Colonic mucosa (tissue), 4 donors: ENCODE data around the gene FCMR. TPM values are rescaled to one million over a fixed set of nuclear protein-coding genes. Genes with fewer than 3 reads are reported as not detected.

Source experiments
- DNase-seq: peaks from one replicate; pipeline ENCODE4 v3.0.0-alpha.2; 2020
- H3K27ac ChIP-seq: fragments of 200-600 bp; one replicate; pipeline ENCODE4 v1.8.0; 2021
- H3K27me3 ChIP-seq: fragments of 200-600 bp; one replicate; pipeline ENCODE4 v1.8.0; 2021
- H3K36me3 ChIP-seq: fragments of 200-600 bp; one replicate; pipeline ENCODE4 v1.8.0; 2021
- H3K4me1 ChIP-seq: fragments of 200-600 bp; one replicate; pipeline ENCODE4 v1.8.0; 2021; ENCODE audit warnings: mild to moderate bottlenecking
- H3K4me3 ChIP-seq: fragments of 200-600 bp; one replicate; pipeline ENCODE4 v1.8.0; 2021
- H3K9ac ChIP-seq, 2 donors: one replicate each; pipeline ENCODE4 v1.7.0; 2013; ENCODE audit warnings: control low read depth in 2 of 2, low read depth in 2 of 2, low read length in 2 of 2
- H3K9me3 ChIP-seq: fragments of 200-600 bp; one replicate; pipeline ENCODE4 v1.8.0; 2021
- CTCF ChIP-seq: fragments of 200-600 bp; IDR thresholded peaks from one replicate; pipeline ENCODE4 v1.8.0; 2022; ENCODE audit warnings: antibody characterized with exemption, mild to moderate bottlenecking
- intact Hi-C: fragments of 100-400 bp; cut with DNase I; formaldehyde crosslinking; loops from one replicate; pipeline ENCODE4 v1.14.1; 2022
- total RNA-seq, 2 donors: library from RNA; stranded (reverse); fragmentation: NEBNext Ultra II Directional in 1 of 2; extraction: Animal tissue kit (Norgen Biotek cat#: 25700) in 1 of 2; gene quantifications; one replicate each; pipeline ENCODE4 v1.2.1, GENCODE V29; 2021
- donor health status: healthy.
- donor health status: DM: no; HTN: no; CAD: no.
- donor health status: DM: no; HTN: no; CAD: no.

FCMR gene
- total RNA-seq, 2 donors from 2014 or later: 2.3 to 2.7 TPM

GRCh38 chr1:206913766-206914537, 7.8 kb downstream of the FCMR start:
- Histone ChIP-seq H3K4me3 (no peak overlapping the region), H3K27ac (no peak overlapping the region), H3K9me3 (no peaks in the 10 kb centered on the region), H3K9ac (no peak overlapping the region), H3K4me1 (peaks cover 8% of the 10 kb centered on the region), H3K36me3 (no peaks in the 10 kb centered on the region), H3K27me3 (no peaks in the 10 kb centered on the region)
- no peak for DNase-seq
- intact Hi-C loops: loop anchor here (2.0 to 10.0 kb wide), 4 partner anchors 107 to 419 kb away; partner anchors contain the start of gene DYRK3
- TF ChIP-seq CTCF: no peak

GRCh38 chr1:206912445-206913095, 9.2 kb downstream of the FCMR start:
- Histone ChIP-seq H3K9me3 (no peaks in the 10 kb centered on the region), H3K27me3 (no peaks in the 10 kb centered on the region), H3K4me1 (peaks cover 11% of the 10 kb centered on the region), H3K27ac (no peak overlapping the region), H3K9ac (no peak overlapping the region), H3K36me3 (no peaks in the 10 kb centered on the region), H3K4me3 (no peak overlapping the region)
- peak; percentile 76 for TF ChIP-seq CTCF
- DNase-seq: peak; percentile 81
- intact Hi-C loops: loop anchor here (2.0 to 10.0 kb wide), 4 partner anchors 105 to 418 kb away; partner anchors contain the start of gene DYRK3

- Histone ChIP-seq H3K9me3 (no peaks in the 10 kb centered on the region), H3K36me3 (no peaks in the 10 kb centered on the region), H3K9ac (no peak overlapping the region), H3K27me3 (no peaks in the 10 kb centered on the region), H3K27ac (no peak overlapping the region), H3K4me3 (no peak overlapping the region), H3K4me1 (peaks cover 11% of the 10 kb centered on the region)
- intact Hi-C loops: loop anchor here (5.0 to 10.0 kb wide), 3 partner anchors 104 to 416 kb away; partner anchors contain the start of gene DYRK3
- peak; percentile 95 for TF ChIP-seq CTCF
- DNase-seq: no peak
These were observed 10.6 kb downstream of the FCMR start for GRCh38 chr1:206911064-206911663.

- no peak for DNase-seq
- peak overlapping the region; percentile 41 for H3K4me3 ChIP-seq
These were observed 11.8 kb downstream of the FCMR start for GRCh38 chr1:206909883-206910318.

More at GRCh38 chr1:206909883-206910318, 11.8 kb downstream of the FCMR start:
- peaks cover 11% of the 10 kb centered on the region for H3K4me1 ChIP-seq
- no peaks in the 10 kb centered on the region for H3K9me3 ChIP-seq
- no peak overlapping the region for H3K27ac ChIP-seq
- TF ChIP-seq CTCF: no peak
- no peak overlapping the region for H3K9ac ChIP-seq
- intact Hi-C loops: loop anchor here (5.0 to 10.0 kb wide), 4 partner anchors 48 to 415 kb away; partner anchors contain the start of gene DYRK3
- no peaks in the 10 kb centered on the region for H3K27me3 ChIP-seq
- no peaks in the 10 kb centered on the region for H3K36me3 ChIP-seq
